ENCODE measurements around the gene HDGF. TPM values are rescaled to one million over a fixed set of nuclear protein-coding genes. Genes with fewer than 3 reads are reported as not detected.

HDGF gene
- total and polyA plus RNA-seq, 9 of the 15 experiments (the other 6 are each of a cell fraction or from before 2014, with no cell fraction given), result 38.8 to 601 (median 400) TPM

- Histone ChIP-seq H3K9ac (ENCODE audit: insufficient read depth in 1 of 2, low read depth in 2 of 2, low read length in 2 of 2) (peak overlapping the region in 1 of 2 experiments; percentile 53; a peak in 2 of 4 replicates), H3K9me3 (replicated peaks; ENCODE audit: control insufficient read depth, insufficient read depth, low read depth, low read length) (no peaks in the 10 kb centered on the region), H3K4me2 (ENCODE audit: insufficient read depth, low read length) (no peak overlapping the region; the same call in 1 of the 2 replicates), H3K27ac (ENCODE audit: extremely low read depth, low read depth, low read length) (peak overlapping the region; percentile 82; the same call in 2 of the 3 replicates), H2AFZ (ENCODE audit: low read depth, low read length) (no peak overlapping the region), H3K9me1 (ENCODE audit: control insufficient read depth, insufficient read depth, low read length) (no peaks in the 10 kb centered on the region), H3K79me2 (ENCODE audit: control insufficient read depth, insufficient read depth, low read length) (peaks cover 67% of the 10 kb centered on the region), H3K27me3 (ENCODE audit: control insufficient read depth in 2 of 2, insufficient read depth in 2 of 2, low read length in 2 of 2) (no peaks in the 10 kb centered on the region), H3K4me1 (replicated peaks in 1 of 2; ENCODE audit: control insufficient read depth in 2 of 2, insufficient read depth in 2 of 2, low read length in 2 of 2) (peaks cover 44 to 50% of the 10 kb centered on the region in 2 experiments), H3K4me3 (no peak overlapping the region), H4K20me1 (replicated peaks; ENCODE audit: control insufficient read depth, insufficient read depth, low read length) (peaks cover 26% of the 10 kb centered on the region), H3K36me3 (ENCODE audit: control insufficient read depth, insufficient read depth, low read length) (peaks cover 72% of the 10 kb centered on the region)
- ChIA-PET CTCF (ENCODE audit: low intra/inter-chr PET ratio) (no interaction called here), POLR2A (interaction anchor here (0.5 to 0.7 kb wide), 4 partner anchors 55 to 1206 kb away, joined by 3 to 4 read pairs (median 3); no protein-coding TSS in a partner anchor)
- intact Hi-C loops (cut with micrococcal nuclease) (no loop called here), in situ Hi-C loops (cut with MboI) (loop anchor here (25.0 kb wide), 1 partner anchor 1431 kb away; the partner anchor contains the start of genes FDPS, PKLR and RUSC1)
- TF ChIP-seq NFATC3 (IDR thresholded peaks at IDR 0.05) (no peak), SNIP1 (IDR thresholded peaks at IDR 0.05; ENCODE audit: low read depth) (no peak), HNRNPL (IDR thresholded peaks at IDR 0.05; ENCODE audit: low read depth, low read length) (no peak), ZNF584 (CRISPR knock-in tag; IDR thresholded peaks at IDR 0.05; ENCODE audit: low read depth) (no peak), TBL1XR1 (IDR thresholded peaks at IDR 0.05; ENCODE audit: low read length in 2 of 2) (no peak), POLR2A (conservative IDR thresholded peaks at IDR 0.05) (0 out of 2 replicates have a peak, but pooled peaks have one; percentile 15), CBFA2T3 (IDR thresholded peaks at IDR 0.05) (no peak), POLR2G (IDR thresholded peaks at IDR 0.05; ENCODE audit: low read depth, low read length) (0 out of 2 replicates have a peak, but pooled peaks have one; percentile 12), FOXP1 (CRISPR knock-in tag; IDR thresholded peaks at IDR 0.05) (no peak), MAFG (tag; conservative IDR thresholded peaks at IDR 0.05) (no peak)
- DNase-seq (ENCODE audit: extremely low read depth in 1 of 4, low spot score in 3 of 4) (no peak), FAIRE-seq (no peak), ATAC-seq (no peak)
- WGBS (ENCODE audit: insufficient coverage, low coverage, missing lambda C conversion rate), result 82% methylated on average over 8 of the region's 14 CpGs
- TSS peak; percentile 38 for BruUV-seq (replicated peaks)
These were observed 7.8 kb downstream of the HDGF start for GRCh38 chr1:156743367-156744302.

All from K562 (cell line).